A549 treated with AZD9567 at 1 μM for 4 hours (cell line): Measurements from ENCODE around the gene KIF7. TPM values are rescaled to one million over a fixed set of nuclear protein-coding genes. Genes with fewer than 3 reads are reported as not detected.

Experiments
- total RNA-seq: library from RNA; stranded (reverse); fragments of 200-300 nt; extraction: Qiagen RNA extraction; gene quantifications from 5 replicates; pipeline ENCODE4 v1.2.3, GENCODE V29; 2022; ENCODE audit not compliant: insufficient read depth

KIF7 gene, protein sequence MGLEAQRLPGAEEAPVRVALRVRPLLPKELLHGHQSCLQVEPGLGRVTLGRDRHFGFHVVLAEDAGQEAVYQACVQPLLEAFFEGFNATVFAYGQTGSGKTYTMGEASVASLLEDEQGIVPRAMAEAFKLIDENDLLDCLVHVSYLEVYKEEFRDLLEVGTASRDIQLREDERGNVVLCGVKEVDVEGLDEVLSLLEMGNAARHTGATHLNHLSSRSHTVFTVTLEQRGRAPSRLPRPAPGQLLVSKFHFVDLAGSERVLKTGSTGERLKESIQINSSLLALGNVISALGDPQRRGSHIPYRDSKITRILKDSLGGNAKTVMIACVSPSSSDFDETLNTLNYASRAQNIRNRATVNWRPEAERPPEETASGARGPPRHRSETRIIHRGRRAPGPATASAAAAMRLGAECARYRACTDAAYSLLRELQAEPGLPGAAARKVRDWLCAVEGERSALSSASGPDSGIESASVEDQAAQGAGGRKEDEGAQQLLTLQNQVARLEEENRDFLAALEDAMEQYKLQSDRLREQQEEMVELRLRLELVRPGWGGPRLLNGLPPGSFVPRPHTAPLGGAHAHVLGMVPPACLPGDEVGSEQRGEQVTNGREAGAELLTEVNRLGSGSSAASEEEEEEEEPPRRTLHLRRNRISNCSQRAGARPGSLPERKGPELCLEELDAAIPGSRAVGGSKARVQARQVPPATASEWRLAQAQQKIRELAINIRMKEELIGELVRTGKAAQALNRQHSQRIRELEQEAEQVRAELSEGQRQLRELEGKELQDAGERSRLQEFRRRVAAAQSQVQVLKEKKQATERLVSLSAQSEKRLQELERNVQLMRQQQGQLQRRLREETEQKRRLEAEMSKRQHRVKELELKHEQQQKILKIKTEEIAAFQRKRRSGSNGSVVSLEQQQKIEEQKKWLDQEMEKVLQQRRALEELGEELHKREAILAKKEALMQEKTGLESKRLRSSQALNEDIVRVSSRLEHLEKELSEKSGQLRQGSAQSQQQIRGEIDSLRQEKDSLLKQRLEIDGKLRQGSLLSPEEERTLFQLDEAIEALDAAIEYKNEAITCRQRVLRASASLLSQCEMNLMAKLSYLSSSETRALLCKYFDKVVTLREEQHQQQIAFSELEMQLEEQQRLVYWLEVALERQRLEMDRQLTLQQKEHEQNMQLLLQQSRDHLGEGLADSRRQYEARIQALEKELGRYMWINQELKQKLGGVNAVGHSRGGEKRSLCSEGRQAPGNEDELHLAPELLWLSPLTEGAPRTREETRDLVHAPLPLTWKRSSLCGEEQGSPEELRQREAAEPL (N-terminal part only)
- 1.8 to 4.2 TPM (median 4.1 TPM) in 5 replicates for total RNA-seq

DNA sequence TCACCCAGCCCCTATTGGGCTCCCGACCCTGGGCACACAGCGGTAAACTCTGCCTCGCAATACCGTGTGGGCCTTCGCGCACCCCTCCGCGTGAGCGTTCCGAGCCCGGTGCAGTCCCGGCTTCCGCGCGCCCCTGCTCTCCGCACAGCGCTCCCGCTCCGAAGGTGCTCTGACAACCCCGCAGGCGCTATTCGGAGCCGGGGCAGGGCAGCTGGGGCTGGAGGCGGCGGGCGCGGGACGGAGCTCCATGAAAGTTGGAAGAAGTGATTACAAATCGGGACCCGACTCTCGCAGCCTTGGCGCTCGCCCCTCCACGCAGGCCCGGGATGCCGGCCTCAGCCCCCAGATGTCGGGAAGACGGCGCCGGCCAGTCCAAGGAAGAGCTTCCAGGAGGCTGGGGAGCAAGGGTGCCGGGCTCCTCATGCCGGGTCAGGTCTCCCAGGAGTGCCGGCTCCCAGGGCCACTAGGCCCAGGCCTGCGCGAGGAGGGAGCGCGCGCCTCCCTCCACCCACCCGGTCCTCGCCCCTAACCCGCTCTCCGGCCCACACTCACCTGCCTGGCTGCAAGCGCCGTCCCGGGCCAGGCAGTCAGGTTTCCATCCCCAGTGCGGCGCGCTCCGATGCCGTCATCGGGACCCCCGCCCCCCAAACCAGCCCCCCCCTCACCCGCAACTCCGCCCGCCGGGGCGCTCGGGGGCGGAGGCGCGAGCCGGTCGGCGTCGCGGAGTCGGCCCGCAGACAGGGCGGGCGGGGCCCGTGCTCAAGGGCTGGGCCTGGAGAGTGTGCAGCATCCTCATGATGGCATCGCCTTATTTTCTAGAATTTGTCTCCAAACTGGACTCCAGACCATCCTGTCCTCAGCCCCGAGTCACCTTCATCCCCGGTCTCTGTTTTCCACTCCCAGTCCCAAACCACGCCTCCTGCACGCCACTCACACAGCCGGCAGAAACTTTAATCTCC lies at the start of gene KIF7:
TSS of gene KIF7 (minus strand) at position 621 of the 959 bp plus-strand sequence. CDS start 2,537 bp downstream, outside the sequence.

DNA sequence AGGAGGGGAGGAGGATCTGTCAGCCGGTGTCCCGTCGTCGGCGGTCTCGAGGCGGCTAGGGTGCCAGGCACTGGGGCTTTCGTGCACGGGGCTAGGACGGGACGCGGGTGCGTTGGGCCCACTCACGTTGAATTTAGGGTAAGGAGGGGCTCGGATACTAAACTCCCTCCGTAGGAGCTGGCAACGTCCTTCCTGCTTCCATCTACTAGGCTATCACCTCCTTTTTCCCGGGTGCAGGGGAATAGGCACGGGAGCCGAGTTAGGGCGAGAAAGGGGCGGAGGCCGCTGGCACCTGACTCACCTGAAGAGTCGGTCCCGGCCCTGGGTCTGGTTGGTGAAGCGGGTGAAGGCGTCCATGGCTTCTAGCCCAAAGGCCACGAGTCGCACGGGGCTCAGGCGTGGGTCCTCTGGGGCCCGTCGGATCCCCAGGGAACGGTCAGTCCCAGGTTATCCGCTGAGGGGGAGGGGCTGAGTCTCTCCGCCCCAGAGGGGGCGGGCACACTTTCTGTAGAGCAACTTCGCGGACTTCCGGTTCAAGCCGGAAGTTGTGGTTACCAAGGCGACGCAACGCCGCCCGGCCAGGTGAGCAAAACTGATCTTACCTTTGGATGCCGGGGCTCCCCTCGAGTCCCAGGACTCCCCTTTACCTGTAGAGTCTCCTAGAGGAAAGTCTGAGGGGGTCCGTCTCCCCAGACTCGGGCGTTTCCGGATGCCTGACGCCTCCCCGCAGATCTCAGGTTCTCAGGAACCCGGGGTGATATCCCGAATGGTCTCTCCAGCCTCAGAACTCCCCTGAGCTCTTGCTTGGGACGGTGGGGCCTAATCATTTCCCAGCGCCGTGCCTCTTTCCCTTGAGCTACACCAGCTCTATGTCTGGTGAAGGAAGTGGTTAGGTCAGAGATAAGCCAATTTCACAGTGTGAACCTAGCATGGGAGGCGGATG lies 35.3 kb upstream of the KIF7 start, which contains the start of the genes PEX11A and WDR93:
TSS of gene PEX11A (minus strand) at position 479 of the 943 bp plus-strand sequence. CDS start at position 357, 122 bp downstream.
TSS of gene WDR93 (plus strand) at position 536 of the 943 bp plus-strand sequence. CDS start 10,936 bp downstream, outside the sequence.

DNA sequence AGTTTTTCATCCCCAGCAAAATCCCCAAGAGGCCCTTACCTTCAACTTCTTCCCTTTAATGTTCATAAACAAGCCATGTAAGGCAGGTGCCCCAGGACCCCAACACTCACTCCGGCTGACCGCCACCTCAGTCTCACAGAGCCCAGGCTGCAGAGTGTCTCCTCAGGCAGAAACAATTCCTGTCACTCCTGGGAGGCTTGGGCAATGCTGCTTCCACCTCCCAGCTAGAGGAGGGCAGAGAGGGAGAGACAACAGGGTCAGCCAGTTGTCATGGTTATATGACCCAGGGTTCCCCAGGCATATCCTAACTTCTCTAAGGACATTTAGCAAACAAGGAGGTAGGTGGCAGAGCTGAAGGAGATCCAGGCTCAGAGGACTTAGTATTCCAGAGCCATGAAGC lies 23.9 kb upstream of the KIF7 start, which contains the start of gene PLIN1:
TSS of gene PLIN1 (minus strand) at position 156 of the 400 bp plus-strand sequence. CDS start 1,878 bp downstream, outside the sequence.

Other genes with a start within 250 kb of the KIF7 start
- gene RHCG, start 158.9 kb downstream of the KIF7 start, total RNA-seq, result 33.6 to 48.8 TPM (median 40.5 TPM) in 5 replicates
- gene TICRR, start 80.0 kb downstream of the KIF7 start, total RNA-seq, result 12.1 to 14.2 TPM (median 12.5 TPM) in 5 replicates
- 0.08 to 0.20 TPM (median 0.10 TPM) in 4 of 5 replicates, not detected in the other for gene PLIN1, start 23.9 kb upstream of the KIF7 start, total RNA-seq
- 5.0 to 7.9 TPM (median 6.7 TPM) in 5 replicates for gene PEX11A, start 35.3 kb upstream of the KIF7 start, total RNA-seq
- 0.09 to 0.22 TPM (median 0.13 TPM) in 4 of 5 replicates, not detected in the other for gene WDR93, start 35.3 kb upstream of the KIF7 start, total RNA-seq
- gene MESP1, start 95.8 kb upstream of the KIF7 start, total RNA-seq, result 4.7 to 6.2 TPM (median 5.5 TPM) in 4 of 5 replicates, not detected in the other
- 0.28 to 0.50 TPM (median 0.38 TPM) in 4 of 5 replicates, not detected in the other for gene MESP2, start 120.9 kb upstream of the KIF7 start, total RNA-seq
- 46.9 to 63.8 TPM (median 50.8 TPM) in 5 replicates for gene ANPEP, start 159.4 kb upstream of the KIF7 start, total RNA-seq
- gene AP3S2, start 238.5 kb upstream of the KIF7 start, total RNA-seq, result 35.1 to 59.3 TPM (median 40.9 TPM) in 5 replicates